Fibroblast of mammary gland (primary cell): ENCODE data around the gene SRI.
"Not testable (repeated sequence)": the region's sequence is repeated elsewhere in the genome, so short reads cannot be mapped to it uniquely, and the experiment has no call there.

Experiments
- DNase-seq: peaks from one replicate; pipeline ENCODE4 v3.0.0-alpha.2; 2010; ENCODE audit warnings: low read depth
- H3K4me3 ChIP-seq: 2 replicates; pipeline ENCODE4 v1.5.1; 2011; ENCODE audit warnings: low read depth, mild to moderate bottlenecking, low read length, moderate library complexity; ENCODE audit not compliant: control insufficient read depth
- CTCF ChIP-seq: conservative IDR thresholded peaks from 2 replicates; pipeline ENCODE4 v1.5.1; 2011; ENCODE audit warnings: low read depth, low read length, inconsistent platforms; ENCODE audit not compliant: control insufficient read depth, insufficient read depth

The SRI gene

DNA sequence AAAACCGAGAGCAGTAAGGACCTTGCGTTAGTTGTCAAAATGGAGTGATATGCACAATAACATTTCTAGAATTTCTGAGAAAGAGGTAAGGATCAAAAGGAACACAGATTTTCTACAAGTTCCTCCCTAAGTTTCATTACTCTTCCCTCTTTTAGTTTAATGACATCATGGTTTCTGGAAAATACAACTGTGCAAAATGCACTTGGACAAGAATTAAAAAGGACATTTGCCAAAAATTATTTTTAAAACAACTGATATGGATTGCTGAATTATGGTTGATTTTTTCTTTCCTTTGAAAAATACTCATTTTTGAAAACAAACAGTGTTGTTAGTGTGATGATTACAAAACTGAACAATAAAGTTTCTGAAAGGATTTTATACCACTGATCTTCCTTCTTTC, 52.1 kb downstream of the SRI start:
- no peak for DNase-seq
- TF ChIP-seq CTCF, result no peak
- no peak overlapping the region for H3K4me3 ChIP-seq

DNA sequence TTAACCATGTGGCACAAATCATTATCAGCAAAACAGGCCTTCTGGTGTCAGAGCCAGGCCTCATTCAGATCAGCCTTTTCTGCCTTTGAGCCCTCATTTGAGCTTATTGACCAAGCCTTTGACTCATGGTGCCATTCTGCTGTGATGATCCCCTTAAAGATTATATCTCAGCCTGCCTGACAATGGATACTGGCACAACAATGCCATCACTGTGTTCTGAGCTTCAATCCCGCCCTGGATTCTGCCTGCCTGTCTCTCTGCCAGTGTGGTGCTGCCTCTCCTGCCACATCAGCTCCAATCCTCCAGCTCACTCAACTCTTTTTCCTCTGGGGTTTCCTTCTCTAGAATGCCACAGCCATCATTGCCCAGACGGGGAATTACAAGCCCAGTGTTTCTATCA, 52.6 kb downstream of the SRI start:
- DNase-seq, result no peak
- no peak overlapping the region for H3K4me3 ChIP-seq
- no peak for TF ChIP-seq CTCF

GRCh38 chr7:88165697-88166096, 54.1 kb downstream of the SRI start:
- no peak for TF ChIP-seq CTCF
- peak; percentile 15 for DNase-seq

GRCh38 chr7:88159741-88160140, 60.1 kb downstream of the SRI start:
- H3K4me3 ChIP-seq, DNase-seq: not testable (repeated sequence)

More at GRCh38 chr7:88165697-88166096, 54.1 kb downstream of the SRI start:
- no peak overlapping the region for H3K4me3 ChIP-seq

GRCh38 chr7:88156356-88156755, 63.5 kb downstream of the SRI start:
- DNase-seq, result no peak
- no peak for TF ChIP-seq CTCF
- no peak overlapping the region for H3K4me3 ChIP-seq

DNA sequence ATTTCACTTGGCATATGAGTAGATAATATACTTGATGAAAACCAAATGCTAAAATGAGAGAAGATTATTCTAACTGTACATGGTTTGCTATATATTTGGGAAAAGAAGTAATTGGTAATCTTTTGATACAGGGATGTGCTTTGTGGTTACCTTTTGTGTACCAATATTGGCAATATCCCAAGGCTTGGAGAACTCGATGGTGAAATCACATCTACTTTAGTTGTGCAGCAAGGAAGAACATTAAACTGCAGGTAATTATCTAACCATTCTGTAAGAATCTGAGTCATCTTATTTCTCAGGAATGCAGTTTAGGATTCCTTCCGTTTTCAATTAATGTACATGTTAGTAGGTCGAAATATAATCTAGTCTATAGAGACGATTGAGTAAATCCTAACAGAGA, 64.1 kb downstream of the SRI start:
- no peak for TF ChIP-seq CTCF
- DNase-seq, result no peak
- H3K4me3 ChIP-seq, result no peak overlapping the region
